GM23338 (cell line): ENCODE data around the gene TNS1. TPM values are rescaled to one million over a fixed set of nuclear protein-coding genes. Genes with fewer than 3 reads are reported as not detected.

Source experiments
- ATAC-seq: fragments of 200-7000 bp; cut with Tn5 transposase; 3 replicates; pipeline ENCODE4 v1.9.1; 2020
- DNase-seq: peaks from one replicate; pipeline ENCODE4 v3.0.0-alpha.2; 2015; ENCODE audit warnings: low spot score
- H2AFZ ChIP-seq: fragments of 200-600 bp; sonication (generic); 2 replicates; pipeline ENCODE4 v1.8.0; 2016; ENCODE audit warnings: antibody characterized with exemption, mild to moderate bottlenecking, moderate library complexity
- H3F3A ChIP-seq: fragments of 200-600 bp; sonication (generic); replicated peaks from 2 replicates; pipeline ENCODE4 v1.8.0; 2017; ENCODE audit warnings: antibody characterized with exemption, mixed run types, low read depth
- H3K27ac ChIP-seq: fragments of 200-600 bp; sonication (generic); 2 replicates; pipeline ENCODE4 v1.6.1; 2016; ENCODE audit warnings: low read depth
- H3K27me3 ChIP-seq: fragments of 200-600 bp; sonication (generic); 2 replicates; pipeline ENCODE4 v1.8.0; 2016; ENCODE audit warnings: mild to moderate bottlenecking, mixed run types, moderate library complexity; ENCODE audit not compliant: insufficient read depth
- H3K36me3 ChIP-seq: fragments of 200-600 bp; sonication (generic); 2 replicates; pipeline ENCODE4 v1.8.0; 2016; ENCODE audit warnings: mild to moderate bottlenecking; ENCODE audit not compliant: insufficient read depth
- H3K4me1 ChIP-seq: fragments of 200-600 bp; sonication (generic); 2 replicates; pipeline ENCODE4 v1.8.0; 2016; ENCODE audit warnings: mild to moderate bottlenecking, moderate library complexity; ENCODE audit not compliant: insufficient read depth
- H3K4me2 ChIP-seq: fragments of 200-600 bp; sonication (generic); 2 replicates; pipeline ENCODE4 v1.7.1; 2017; ENCODE audit warnings: mixed run types
- H3K4me3 ChIP-seq: fragments of 200-600 bp; sonication (generic); 2 replicates; pipeline ENCODE4 v1.6.1; 2016; ENCODE audit warnings: mixed run types
- H3K79me2 ChIP-seq: fragments of 200-600 bp; sonication (generic); replicated peaks from 2 replicates; pipeline ENCODE4 v1.8.0; 2017; ENCODE audit warnings: mild to moderate bottlenecking; ENCODE audit not compliant: insufficient read depth
- H3K9me2 ChIP-seq: fragments of 200-600 bp; sonication (generic); 2 replicates; pipeline ENCODE4 v1.8.0; 2017; ENCODE audit not compliant: insufficient read depth
- H4K20me1 ChIP-seq: fragments of 200-600 bp; sonication (generic); replicated peaks from 2 replicates; pipeline ENCODE4 v1.8.0; 2017; ENCODE audit warnings: mild to moderate bottlenecking; ENCODE audit not compliant: insufficient read depth
- H3K27ac Mint-ChIP-seq: 2 replicates; pipeline ENCODE4 v1.8.0; 2020; ENCODE audit warnings: inconsistent platforms, mild to moderate bottlenecking, moderate library complexity, mixed read lengths
- H3K27me3 Mint-ChIP-seq: 3 replicates; pipeline ENCODE4 v1.8.0; 2022; ENCODE audit warnings: low read depth, mild to moderate bottlenecking, moderate library complexity, mixed read lengths, inconsistent platforms; ENCODE audit not compliant: insufficient read depth, poor library complexity
- H3K36me3 Mint-ChIP-seq: 3 replicates; pipeline ENCODE4 v1.8.0; 2021; ENCODE audit warnings: low read depth, mild to moderate bottlenecking, inconsistent platforms, moderate library complexity, mixed read lengths
- H3K4me1 Mint-ChIP-seq: 3 replicates; pipeline ENCODE4 v1.8.0; 2020; ENCODE audit warnings: mild to moderate bottlenecking, inconsistent platforms, mixed read lengths
- H3K4me3 Mint-ChIP-seq: 3 replicates; pipeline ENCODE4 v1.8.0; 2021; ENCODE audit warnings: moderate library complexity, mild to moderate bottlenecking, inconsistent platforms, mixed read lengths
- H3K9me3 Mint-ChIP-seq: 3 replicates; pipeline ENCODE4 v1.8.0; 2020; ENCODE audit warnings: moderate library complexity, mild to moderate bottlenecking, inconsistent platforms, mixed read lengths
- CREB1 ChIP-seq: fragments of 250-450 bp; sonication (Bioruptor Pico); IDR thresholded peaks from 2 replicates; pipeline ENCODE4 v1.5.0; 2020; ENCODE audit warnings: low read depth, mild to moderate bottlenecking, moderate library complexity
- CTCF ChIP-seq, 2 experiments: fragments of 200-600 bp in 1 of 2; sonication (generic) in 1 of 2; conservative IDR thresholded peaks; 2 replicates each; pipeline versions ENCODE4 v1.5.1 to v1.6.1; 2016 to 2017; ENCODE audit warnings: antibody characterized with exemption in 2 of 2, low read depth in 2 of 2, mild to moderate bottlenecking in 2 of 2, moderate library complexity in 1 of 2
- ETS1 ChIP-seq: IDR thresholded peaks from 2 replicates; pipeline ENCODE4 v1.6.1; 2016; ENCODE audit warnings: antibody characterized with exemption
- EZH2 ChIP-seq: fragments of 200-600 bp; sonication (generic); IDR thresholded peaks from one replicate; pipeline ENCODE4 v1.8.0; 2017; ENCODE audit warnings: antibody characterized with exemption, mild to moderate bottlenecking, low read depth; ENCODE audit not compliant: unreplicated experiment
- EZH2phosphoT487 ChIP-seq: fragments of 200-600 bp; sonication (generic); IDR thresholded peaks from one replicate; pipeline ENCODE4 v1.8.1; 2018; ENCODE audit warnings: antibody characterized with exemption; ENCODE audit not compliant: unreplicated experiment
- JUNB ChIP-seq: IDR thresholded peaks from one replicate; pipeline ENCODE4 v1.6.1; 2016; ENCODE audit warnings: antibody characterized with exemption; ENCODE audit not compliant: unreplicated experiment
- NANOG ChIP-seq: IDR thresholded peaks from 2 replicates; pipeline ENCODE4 v1.6.1; 2016; ENCODE audit warnings: antibody characterized with exemption, borderline replicate concordance
- POLR2AphosphoS5 ChIP-seq: IDR thresholded peaks from 2 replicates; pipeline ENCODE4 v1.6.1; 2016; ENCODE audit warnings: antibody characterized with exemption, low read depth
- STAT1 ChIP-seq: IDR thresholded peaks from one replicate; pipeline ENCODE4 v1.6.1; 2016; ENCODE audit warnings: antibody characterized with exemption; ENCODE audit not compliant: unreplicated experiment
- ZNF114 ChIP-seq: fragments of 250-450 bp; sonication (Bioruptor Pico); IDR thresholded peaks from 2 replicates; pipeline ENCODE4 v1.5.0; 2020; ENCODE audit warnings: mild to moderate bottlenecking, moderate library complexity
- ZNF331 ChIP-seq: fragments of 250-450 bp; sonication (Bioruptor Pico); IDR thresholded peaks from 2 replicates; pipeline ENCODE4 v1.5.0; 2020; ENCODE audit warnings: low read depth, mild to moderate bottlenecking, moderate library complexity
- ZNF462 ChIP-seq: fragments of 250-450 bp; sonication (Bioruptor Pico); IDR thresholded peaks from 2 replicates; pipeline ENCODE4 v1.5.0; 2020; ENCODE audit warnings: mild to moderate bottlenecking, moderate library complexity
- polyA plus RNA-seq: library from polyadenylated mRNA; unstranded; fragments of >200 nt; fragmentation: Nextera tagmentation; extraction: Ambion mirVana; gene quantifications from 2 replicates; pipeline ENCODE4 v1.2.1, GENCODE V29; 2016
- total RNA-seq: library from RNA; depleted of rRNA; stranded (reverse); fragments of >200 nt; shearing (Covaris generic); gene quantifications from 2 replicates; pipeline ENCODE4 v1.2.3, GENCODE V29; 2014

Gene TNS1
- total and polyA plus RNA-seq, 2 experiments from 2014 or later = 2.0 to 7.4 TPM

- TF ChIP-seq STAT1 (no peak), JUNB (no peak), ETS1 (no peak)
These were observed 160.8 kb downstream of the TNS1 start (continued) for GRCh38 chr2:217842017-217842416.

- no peaks in the 10 kb centered on the region for H4K20me1 ChIP-seq
- ATAC-seq = no peak
- no peak overlapping the region for H3K4me3 Mint-ChIP-seq
- no peak for TF ChIP-seq EZH2phosphoT487
- TF ChIP-seq CTCF (conservative IDR thresholded peaks at IDR 0.05; ENCODE audit: low read depth in 2 of 2) = no peak
- TF ChIP-seq CREB1 (CRISPR knock-in tag) = no peak
- TF ChIP-seq ETS1 = no peak
- no peak for TF ChIP-seq ZNF114
- no peak for TF ChIP-seq ZNF462 (CRISPR knock-in tag)
- TF ChIP-seq EZH2 = no peak
- TF ChIP-seq ZNF331 (CRISPR knock-in tag) = no peak
- no peak for TF ChIP-seq STAT1
- TF ChIP-seq JUNB = no peak
- TF ChIP-seq NANOG = no peak
- TF ChIP-seq POLR2AphosphoS5 = no peak
These were observed 162.3 kb downstream of the TNS1 start for GRCh38 chr2:217840522-217840921.

More at GRCh38 chr2:217840522-217840921, 162.3 kb downstream of the TNS1 start:
- Histone ChIP-seq H3K4me3 (no peak overlapping the region), H3F3A (no peaks in the 10 kb centered on the region), H3K9me2 (0 out of 2 replicates have a peak, but pooled peaks cover 6% of the 10 kb centered on the region), H3K27me3 (no peaks in the 10 kb centered on the region), H3K4me1 (no peaks in the 10 kb centered on the region), H3K4me2 (no peak overlapping the region), H3K36me3 (no peaks in the 10 kb centered on the region), H2AFZ (no peak overlapping the region), H3K27ac (no peak overlapping the region), H3K79me2 (no peaks in the 10 kb centered on the region)
- H3K4me1 Mint-ChIP-seq = peaks cover 20% of the 10 kb centered on the region
- DNase-seq = no peak
- H3K9me3 Mint-ChIP-seq = no peaks in the 10 kb centered on the region
- 0 out of 3 replicates have a peak, but pooled peaks cover under 1% of the 10 kb centered on the region for H3K36me3 Mint-ChIP-seq
- no peak overlapping the region for H3K27ac Mint-ChIP-seq
- peaks cover 9% of the 10 kb centered on the region for H3K27me3 Mint-ChIP-seq
